HepG2 (cell line): ENCODE results near the gene DOCK1.

ENCODE experiments used
- TF ChIP-seq, protein P1 (sequence below): sonication (generic); formaldehyde crosslinking; IDR thresholded peaks from 2 replicates; pipeline ENCODE4 v1.8.1; 2023; ENCODE audit warnings: mild to moderate bottlenecking, missing genetic modification reagents, borderline replicate concordance
- TF ChIP-seq, protein P2 (sequence below): sonication (generic); formaldehyde crosslinking; IDR thresholded peaks from 2 replicates; pipeline ENCODE4 v1.5.1; 2020; ENCODE audit warnings: mild to moderate bottlenecking, missing genetic modification reagents, moderate library complexity

DNA sequence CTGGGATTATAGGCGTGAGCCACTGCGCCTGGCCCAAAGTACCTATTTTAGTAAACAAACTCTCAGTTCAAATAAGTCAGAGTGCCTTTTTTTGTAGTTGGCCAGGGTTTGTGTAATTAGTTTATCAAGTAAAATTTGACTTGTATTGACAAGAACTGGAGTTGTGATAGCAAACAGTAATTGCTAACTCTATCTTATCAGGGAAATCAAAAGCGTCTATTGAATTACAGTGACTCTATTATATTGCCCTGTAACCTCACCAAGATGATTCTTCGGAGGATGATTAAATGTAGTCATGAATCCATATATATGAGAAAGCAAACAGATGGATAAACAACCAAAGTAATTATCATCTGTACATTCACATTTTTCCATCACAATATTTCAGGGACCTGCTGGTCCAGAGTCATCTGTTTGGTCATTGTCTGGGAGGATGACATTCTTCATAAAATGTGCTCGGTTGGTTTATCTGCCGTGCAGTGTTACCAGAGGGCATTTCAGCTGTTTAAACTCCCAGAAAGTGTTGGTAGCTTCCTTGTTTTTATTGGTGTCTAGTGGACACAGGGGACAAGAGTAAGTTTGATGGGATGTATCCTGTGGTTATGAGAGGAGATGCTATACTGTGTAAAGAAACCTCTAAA lies 35.6 kb downstream of the DOCK1 start:
- TF ChIP-seq, protein P1, sequence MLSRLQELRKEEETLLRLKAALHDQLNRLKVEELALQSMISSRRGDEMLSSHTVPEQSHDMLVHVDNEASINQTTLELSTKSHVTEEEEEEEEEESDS (CRISPR knock-in tag) = no peak
- TF ChIP-seq, protein P2, sequence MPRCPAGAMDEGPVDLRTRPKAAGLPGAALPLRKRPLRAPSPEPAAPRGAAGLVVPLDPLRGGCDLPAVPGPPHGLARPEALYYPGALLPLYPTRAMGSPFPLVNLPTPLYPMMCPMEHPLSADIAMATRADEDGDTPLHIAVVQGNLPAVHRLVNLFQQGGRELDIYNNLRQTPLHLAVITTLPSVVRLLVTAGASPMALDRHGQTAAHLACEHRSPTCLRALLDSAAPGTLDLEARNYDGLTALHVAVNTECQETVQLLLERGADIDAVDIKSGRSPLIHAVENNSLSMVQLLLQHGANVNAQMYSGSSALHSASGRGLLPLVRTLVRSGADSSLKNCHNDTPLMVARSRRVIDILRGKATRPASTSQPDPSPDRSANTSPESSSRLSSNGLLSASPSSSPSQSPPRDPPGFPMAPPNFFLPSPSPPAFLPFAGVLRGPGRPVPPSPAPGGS (CRISPR knock-in tag) = no peak
